SK-N-SH (cell line): ENCODE measurements around the gene PPP2R2B. TPM values are rescaled to one million over a fixed set of nuclear protein-coding genes. Genes with fewer than 3 reads are reported as not detected.

Experiments used
- CTCF ChIA-PET: fragments of 300-600, 350-600 bp; formaldehyde crosslinking; extraction: SDS; loops from one replicate; lab custom pipeline; 2021; lab: Yijun Ruan, JAX
- POLR2A ChIA-PET: fragments of 350-600 bp; sonication (Branson Sonifier 250); formaldehyde crosslinking; extraction: SDS; loops from one replicate; lab custom pipeline; 2020; ENCODE audit warnings: antibody characterized with exemption, inconsistent platforms; lab: Yijun Ruan, JAX
- DNase-seq: peaks from one replicate; pipeline ENCODE4 v3.0.0; 2012
- H2AFZ ChIP-seq: fragments of 200-600 bp; sonication (generic); 2 replicates; pipeline ENCODE4 v1.8.1; 2016; ENCODE audit warnings: antibody characterized with exemption, mild to moderate bottlenecking, low read depth
- H3F3A ChIP-seq: fragments of 200-600 bp; sonication (generic); replicated peaks from 2 replicates; pipeline ENCODE3; 2016; ENCODE audit warnings: antibody characterized with exemption, mild to moderate bottlenecking; ENCODE audit not compliant: insufficient read depth
- H3K27ac ChIP-seq, 2 experiments: fragments of 200-500 bp in 1 of 2; fragments of 200-600 bp in 1 of 2; sonication (Bioruptor generic) in 1 of 2; sonication (generic), shearing (Covaris generic) in 1 of 2; 2 replicates each; pipeline versions ENCODE4 v1.5.1 to v1.6.1; 2014 to 2016; ENCODE audit warnings: low read depth in 2 of 2, inconsistent platforms in 1 of 2, low read length in 1 of 2, mild to moderate bottlenecking in 1 of 2, mixed read lengths in 1 of 2
- H3K27me3 ChIP-seq: fragments of 200-600 bp; sonication (generic), shearing (Covaris generic); 2 replicates; pipeline ENCODE4 v1.6.1; 2016; ENCODE audit warnings: mixed run types; ENCODE audit not compliant: insufficient read depth
- H3K36me3 ChIP-seq, 2 experiments: fragments of 200-500 bp in 1 of 2; fragments of 200-600 bp in 1 of 2; sonication (Bioruptor generic) in 1 of 2; sonication (generic) in 1 of 2; replicated peaks in 1 of 2; 2 replicates each; pipeline versions ENCODE3 to v1.5.1; 2014 to 2016; ENCODE audit warnings: low read length in 1 of 2, mild to moderate bottlenecking in 1 of 2; ENCODE audit not compliant: insufficient read depth in 2 of 2, control insufficient read depth in 1 of 2
- H3K4me1 ChIP-seq, 2 experiments: fragments of 200-500 bp in 1 of 2; fragments of 200-600 bp in 1 of 2; sonication (Bioruptor generic) in 1 of 2; sonication (generic), shearing (Covaris generic) in 1 of 2; 2 replicates each; pipeline versions ENCODE4 v1.5.1 to v1.6.1; 2014 to 2016; ENCODE audit warnings: low read depth in 1 of 2, low read length in 1 of 2, mixed run types in 1 of 2; ENCODE audit not compliant: insufficient read depth in 2 of 2, control insufficient read depth in 1 of 2
- H3K4me2 ChIP-seq: fragments of 200-600 bp; sonication (generic), shearing (Covaris generic); 2 replicates; pipeline ENCODE4 v1.6.1; 2017; ENCODE audit warnings: mixed run types
- H3K4me3 ChIP-seq, 2 experiments: fragments of 200-500 bp in 1 of 2; fragments of 200-600 bp in 1 of 2; sonication (Bioruptor generic) in 1 of 2; sonication (generic), shearing (Covaris generic) in 1 of 2; 2 replicates each; pipeline versions ENCODE4 v1.5.1 to v1.8.1; 2014 to 2016; ENCODE audit warnings: low read depth in 2 of 2, inconsistent platforms in 1 of 2, low read length in 1 of 2, mild to moderate bottlenecking in 1 of 2, mixed read lengths in 1 of 2, moderate library complexity in 1 of 2
- H3K79me2 ChIP-seq: fragments of 200-600 bp; sonication (generic); 2 replicates; pipeline ENCODE4 v1.8.1; 2017; ENCODE audit warnings: mild to moderate bottlenecking; ENCODE audit not compliant: insufficient read depth
- H3K9ac ChIP-seq: fragments of 200-600 bp; sonication (generic); 2 replicates; pipeline ENCODE4 v1.6.1; 2017; ENCODE audit warnings: mixed run types
- H3K9me2 ChIP-seq: fragments of 200-600 bp; sonication (generic); 2 replicates; pipeline ENCODE4 v1.6.1; 2017; ENCODE audit warnings: mixed run types
- H3K9me3 ChIP-seq: fragments of 200-600 bp; sonication (generic); 2 replicates; pipeline ENCODE4 v1.6.1; 2017; ENCODE audit warnings: mixed run types, mild to moderate bottlenecking, moderate library complexity
- H4K20me1 ChIP-seq: fragments of 200-600 bp; sonication (generic); 2 replicates; pipeline ENCODE4 v1.6.1; 2017; ENCODE audit warnings: mild to moderate bottlenecking, mixed run types; ENCODE audit not compliant: insufficient read depth
- CHD2 ChIP-seq: fragments of 150-350 bp; IDR thresholded peaks from 2 replicates; pipeline ENCODE4 v1.6.1; 2018; ENCODE audit warnings: low read length; ENCODE audit not compliant: partially characterized antibody
- ELF1 ChIP-seq: IDR thresholded peaks from 2 replicates; pipeline ENCODE4 v1.4.0; 2012
- EZH2phosphoT487 ChIP-seq: fragments of 200-600 bp; sonication (generic); IDR thresholded peaks from 2 replicates; pipeline ENCODE4 v1.6.1; 2017; ENCODE audit warnings: low read depth, mixed run types, mild to moderate bottlenecking, antibody characterized with exemption, moderate library complexity, borderline replicate concordance
- FOXJ3 ChIP-seq: sonication (generic); formaldehyde crosslinking; IDR thresholded peaks from 2 replicates; pipeline ENCODE4 v1.5.1; 2020; ENCODE audit warnings: mild to moderate bottlenecking, missing genetic modification reagents
- GABPA ChIP-seq: IDR thresholded peaks from 2 replicates; pipeline ENCODE4 v1.4.0; 2012; ENCODE audit warnings: low read depth, mild to moderate bottlenecking
- JUND ChIP-seq: IDR thresholded peaks from 2 replicates; pipeline ENCODE4 v1.4.0; 2012
- MXI1 ChIP-seq: IDR thresholded peaks from 2 replicates; pipeline ENCODE4 v1.6.1; 2012; ENCODE audit warnings: mild to moderate bottlenecking, low read depth, low read length, improper control_type of control experiment
- RAD21 ChIP-seq: IDR thresholded peaks from 2 replicates; pipeline ENCODE4 v1.6.1; 2012; ENCODE audit warnings: mild to moderate bottlenecking, low read length
- RCOR1 ChIP-seq: fragments of 150-350 bp; IDR thresholded peaks from 2 replicates; pipeline ENCODE4 v1.6.1; 2017; ENCODE audit warnings: antibody characterized with exemption, low read length
- RFX5 ChIP-seq: IDR thresholded peaks from 2 replicates; pipeline ENCODE4 v1.6.1; 2012; ENCODE audit warnings: mild to moderate bottlenecking, improper control_type of control experiment, low read length
- SIN3A ChIP-seq: IDR thresholded peaks from 2 replicates; pipeline ENCODE4 v1.6.1; 2012; ENCODE audit warnings: low read depth, mild to moderate bottlenecking, low read length, moderate library complexity, borderline replicate concordance
- SMC3 ChIP-seq: IDR thresholded peaks from 2 replicates; pipeline ENCODE4 v1.6.1; 2012; ENCODE audit warnings: low read depth, low read length, improper control_type of control experiment
- TAF1 ChIP-seq: IDR thresholded peaks from 2 replicates; pipeline ENCODE4 v1.6.1; 2012; ENCODE audit warnings: low read depth, mild to moderate bottlenecking, low read length, moderate library complexity, borderline replicate concordance
- YY1 ChIP-seq: IDR thresholded peaks from 2 replicates; pipeline ENCODE4 v1.4.0; 2012; ENCODE audit warnings: low read depth, mild to moderate bottlenecking
- WGBS: methylation state at CpG from one replicate; pipeline ENCODE4 v1.1.6; 2017; ENCODE audit warnings: low lambda C conversion rate; 5-methylcytosine and 5-hydroxymethylcytosine counted together
- polyA plus RNA-seq, 3 experiments: library from polyadenylated mRNA; depleted of rRNA; stranded (reverse); fragments of >200 nt; gene quantifications; 2 replicates each; pipeline ENCODE4 v1.2.3, GENCODE V29; 2012
- TF ChIP-seq, protein P1 (sequence below): IDR thresholded peaks from 2 replicates; pipeline ENCODE4 v1.4.0; 2012; ENCODE audit warnings: low read depth
- TF ChIP-seq, protein P2 (sequence below): fragments of 150-350 bp; IDR thresholded peaks from 2 replicates; pipeline ENCODE4 v1.6.1; 2017; ENCODE audit warnings: antibody characterized with exemption, low read length, low read depth, borderline replicate concordance
- TF ChIP-seq, protein P3 (sequence below): IDR thresholded peaks from 2 replicates; pipeline ENCODE4 v1.4.0; 2012; ENCODE audit warnings: low read depth, borderline replicate concordance
- TF ChIP-seq, protein P4 (sequence below): fragments of 150-350 bp; IDR thresholded peaks from 2 replicates; pipeline ENCODE4 v1.6.1; 2016; ENCODE audit warnings: mild to moderate bottlenecking, low read depth, low read length
- TF ChIP-seq, protein P5 (sequence below): fragments of 200-600 bp; sonication (generic); IDR thresholded peaks from 2 replicates; pipeline ENCODE4 v1.6.1; 2017; ENCODE audit warnings: antibody characterized with exemption, mild to moderate bottlenecking, moderate library complexity

PPP2R2B gene
- polyA plus RNA-seq, 1 of the 3 experiments (the other 2 are of a cell fraction) = 11.4 TPM

DNA sequence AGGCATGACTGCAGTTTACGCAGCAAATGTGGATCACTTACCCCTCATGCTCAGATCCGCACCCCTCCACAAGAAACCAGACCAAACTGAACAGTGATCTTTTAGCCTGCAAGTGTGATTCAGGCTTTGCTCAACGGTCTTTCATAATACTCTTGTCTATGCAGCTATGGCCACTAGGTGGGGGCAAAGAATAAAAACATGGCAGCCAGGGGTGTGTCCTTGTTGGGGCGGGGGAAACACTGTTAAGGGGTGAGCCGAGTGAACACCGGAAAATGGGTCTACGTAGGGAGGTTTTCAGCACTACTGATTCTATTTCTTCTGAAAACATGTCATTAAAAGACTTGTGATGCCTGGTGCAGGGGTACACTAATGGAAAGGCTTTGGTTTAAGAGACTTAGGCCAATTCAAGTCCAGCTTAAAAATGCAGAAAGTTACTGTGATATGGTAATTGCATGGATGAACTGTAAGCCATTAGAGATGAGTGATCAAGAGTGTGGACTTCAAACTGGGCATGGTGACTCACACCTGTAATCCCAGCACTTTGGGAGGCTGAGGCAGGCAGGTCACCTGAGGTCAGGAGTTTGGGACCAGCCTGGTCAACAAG, 312.7 kb downstream of the PPP2R2B start:
- Histone ChIP-seq H2AFZ (peak overlapping the region; percentile 69), H3K27ac (no peak overlapping the region), H3K36me3 (no peaks in the 10 kb centered on the region), H3K9ac (no peak overlapping the region), H3K4me3 (peak overlapping the region in 1 of 2 experiments; percentile 23; a peak in 1 of 4 replicates), H3K79me2 (no peaks in the 10 kb centered on the region), H3K4me1 (peaks cover 2 to 18% of the 10 kb centered on the region in 2 experiments; a peak in 3 of 4 replicates), H3K4me2 (peak overlapping the region; percentile 37; the same call in 1 of the 2 replicates), H3K27me3 (no peaks in the 10 kb centered on the region), H3F3A (peaks cover 5% of the 10 kb centered on the region), H4K20me1 (no peaks in the 10 kb centered on the region), H3K9me3 (no peaks in the 10 kb centered on the region)
- CTCF ChIA-PET = interaction anchor here (0.6 to 2.3 kb wide), 38 partner anchors 12 to 625 kb away, joined by 3 to 38 read pairs (median 4); partner anchors contain the start of gene PPP2R2B
- WGBS = 6% methylated on average over 7 of the region's 7 CpGs
- DNase-seq = peak; percentile 75
- no peak for TF ChIP-seq SIN3A
- TF ChIP-seq RFX5 = no peak
- TF ChIP-seq, protein P1, sequence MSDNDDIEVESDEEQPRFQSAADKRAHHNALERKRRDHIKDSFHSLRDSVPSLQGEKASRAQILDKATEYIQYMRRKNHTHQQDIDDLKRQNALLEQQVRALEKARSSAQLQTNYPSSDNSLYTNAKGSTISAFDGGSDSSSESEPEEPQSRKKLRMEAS = peak; percentile 37; the same call in 1 of the 2 replicates
- TF ChIP-seq TAF1 = no peak
- TF ChIP-seq, protein P2, sequence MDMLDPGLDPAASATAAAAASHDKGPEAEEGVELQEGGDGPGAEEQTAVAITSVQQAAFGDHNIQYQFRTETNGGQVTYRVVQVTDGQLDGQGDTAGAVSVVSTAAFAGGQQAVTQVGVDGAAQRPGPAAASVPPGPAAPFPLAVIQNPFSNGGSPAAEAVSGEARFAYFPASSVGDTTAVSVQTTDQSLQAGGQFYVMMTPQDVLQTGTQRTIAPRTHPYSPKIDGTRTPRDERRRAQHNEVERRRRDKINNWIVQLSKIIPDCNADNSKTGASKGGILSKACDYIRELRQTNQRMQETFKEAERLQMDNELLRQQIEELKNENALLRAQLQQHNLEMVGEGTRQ = no peak
- TF ChIP-seq JUND = no peak
- no peak for TF ChIP-seq EZH2phosphoT487
- no peak for TF ChIP-seq MXI1
- TF ChIP-seq RAD21 = peak; percentile 92
- peak; percentile 92 for TF ChIP-seq SMC3
- TF ChIP-seq, protein P3, sequence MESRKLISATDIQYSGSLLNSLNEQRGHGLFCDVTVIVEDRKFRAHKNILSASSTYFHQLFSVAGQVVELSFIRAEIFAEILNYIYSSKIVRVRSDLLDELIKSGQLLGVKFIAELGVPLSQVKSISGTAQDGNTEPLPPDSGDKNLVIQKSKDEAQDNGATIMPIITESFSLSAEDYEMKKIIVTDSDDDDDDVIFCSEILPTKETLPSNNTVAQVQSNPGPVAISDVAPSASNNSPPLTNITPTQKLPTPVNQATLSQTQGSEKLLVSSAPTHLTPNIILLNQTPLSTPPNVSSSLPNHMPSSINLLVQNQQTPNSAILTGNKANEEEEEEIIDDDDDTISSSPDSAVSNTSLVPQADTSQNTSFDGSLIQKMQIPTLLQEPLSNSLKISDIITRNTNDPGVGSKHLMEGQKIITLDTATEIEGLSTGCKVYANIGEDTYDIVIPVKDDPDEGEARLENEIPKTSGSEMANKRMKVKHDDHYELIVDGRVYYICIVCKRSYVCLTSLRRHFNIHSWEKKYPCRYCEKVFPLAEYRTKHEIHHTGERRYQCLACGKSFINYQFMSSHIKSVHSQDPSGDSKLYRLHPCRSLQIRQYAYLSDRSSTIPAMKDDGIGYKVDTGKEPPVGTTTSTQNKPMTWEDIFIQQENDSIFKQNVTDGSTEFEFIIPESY = no peak
- TF ChIP-seq FOXJ3 (CRISPR knock-in tag) = no peak
- TF ChIP-seq CHD2 = peak; percentile 32
- TF ChIP-seq GABPA = no peak
- peak; percentile 81; the same call in 1 of the 2 replicates for TF ChIP-seq YY1
- TF ChIP-seq, protein P4, sequence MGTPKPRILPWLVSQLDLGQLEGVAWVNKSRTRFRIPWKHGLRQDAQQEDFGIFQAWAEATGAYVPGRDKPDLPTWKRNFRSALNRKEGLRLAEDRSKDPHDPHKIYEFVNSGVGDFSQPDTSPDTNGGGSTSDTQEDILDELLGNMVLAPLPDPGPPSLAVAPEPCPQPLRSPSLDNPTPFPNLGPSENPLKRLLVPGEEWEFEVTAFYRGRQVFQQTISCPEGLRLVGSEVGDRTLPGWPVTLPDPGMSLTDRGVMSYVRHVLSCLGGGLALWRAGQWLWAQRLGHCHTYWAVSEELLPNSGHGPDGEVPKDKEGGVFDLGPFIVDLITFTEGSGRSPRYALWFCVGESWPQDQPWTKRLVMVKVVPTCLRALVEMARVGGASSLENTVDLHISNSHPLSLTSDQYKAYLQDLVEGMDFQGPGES = no peak
- TF ChIP-seq, protein P5, sequence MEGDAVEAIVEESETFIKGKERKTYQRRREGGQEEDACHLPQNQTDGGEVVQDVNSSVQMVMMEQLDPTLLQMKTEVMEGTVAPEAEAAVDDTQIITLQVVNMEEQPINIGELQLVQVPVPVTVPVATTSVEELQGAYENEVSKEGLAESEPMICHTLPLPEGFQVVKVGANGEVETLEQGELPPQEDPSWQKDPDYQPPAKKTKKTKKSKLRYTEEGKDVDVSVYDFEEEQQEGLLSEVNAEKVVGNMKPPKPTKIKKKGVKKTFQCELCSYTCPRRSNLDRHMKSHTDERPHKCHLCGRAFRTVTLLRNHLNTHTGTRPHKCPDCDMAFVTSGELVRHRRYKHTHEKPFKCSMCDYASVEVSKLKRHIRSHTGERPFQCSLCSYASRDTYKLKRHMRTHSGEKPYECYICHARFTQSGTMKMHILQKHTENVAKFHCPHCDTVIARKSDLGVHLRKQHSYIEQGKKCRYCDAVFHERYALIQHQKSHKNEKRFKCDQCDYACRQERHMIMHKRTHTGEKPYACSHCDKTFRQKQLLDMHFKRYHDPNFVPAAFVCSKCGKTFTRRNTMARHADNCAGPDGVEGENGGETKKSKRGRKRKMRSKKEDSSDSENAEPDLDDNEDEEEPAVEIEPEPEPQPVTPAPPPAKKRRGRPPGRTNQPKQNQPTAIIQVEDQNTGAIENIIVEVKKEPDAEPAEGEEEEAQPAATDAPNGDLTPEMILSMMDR = peak; percentile 77
- TF ChIP-seq RCOR1 = peak; percentile 42; the same call in 1 of the 2 replicates
- no peak; the same call in 1 of the 2 replicates for TF ChIP-seq ELF1
- TF ChIP-seq, all 33 proteins: peak for 7
- POLR2A ChIA-PET = interaction anchor here (0.6 to 1.3 kb wide), 2 partner anchors 82 to 890 kb away, joined by 3 read pairs; no protein-coding TSS in a partner anchor
- H3K9me2 ChIP-seq = no peaks in the 10 kb centered on the region
